Caco-2 (cell line): ENCODE measurements around the gene MYH15. TPM values are rescaled to one million over a fixed set of nuclear protein-coding genes. Genes with fewer than 3 reads are reported as not detected.

ENCODE experiments used
- BruUV-seq: library from RNA; stranded (reverse); fragments of 400-500 nt; replicated peaks from 2 replicates; lab custom pipeline; 2021; lab: Mats Ljungman, UMichigan
- CTCF ChIA-PET: fragments of 300-600 bp; sonication (Branson Sonifier 250); formaldehyde crosslinking; loops from one replicate; lab custom pipeline; 2022; ENCODE audit warnings: antibody characterized with exemption; lab: Charles Lee
- POLR2A ChIA-PET: fragments of 300-600 bp; sonication (Branson Sonifier 250); formaldehyde crosslinking; loops from one replicate; lab custom pipeline; 2022; ENCODE audit warnings: antibody characterized with exemption; lab: Charles Lee
- DNase-seq, 2 experiments: peaks; one replicate each; pipeline versions ENCODE4 v3.0.0 to v3.0.0-alpha.2; 2020 to 2022
- H3K27me3 ChIP-seq: replicated peaks from 2 replicates; pipeline ENCODE4 v1.6.0; 2011; ENCODE audit warnings: low read length; ENCODE audit not compliant: control insufficient read depth, insufficient read depth
- H3K36me3 ChIP-seq: 2 replicates; pipeline ENCODE4 v1.5.1; 2011; ENCODE audit warnings: low read length; ENCODE audit not compliant: control insufficient read depth, insufficient read depth
- H3K4me1 ChIP-seq: fragments of 250-450 bp; sonication (Bioruptor Pico); 2 replicates; pipeline ENCODE4 v1.5.1; 2020; ENCODE audit warnings: mild to moderate bottlenecking
- H3K4me3 ChIP-seq: 2 replicates; pipeline ENCODE4 v1.5.1; 2011; ENCODE audit warnings: low read depth, mild to moderate bottlenecking, control low read depth, low read length
- H3K9me3 ChIP-seq: fragments of 250-450 bp; sonication (Bioruptor Pico); 2 replicates; pipeline ENCODE4 v1.5.1; 2020; ENCODE audit warnings: mild to moderate bottlenecking, moderate library complexity
- H3K27ac Mint-ChIP-seq: one replicate; pipeline ENCODE4 v1.8.0; 2022; ENCODE audit warnings: mixed read lengths; ENCODE audit not compliant: unreplicated experiment
- H3K27me3 Mint-ChIP-seq: one replicate; pipeline ENCODE4 v1.8.0; 2022; ENCODE audit warnings: mixed read lengths; ENCODE audit not compliant: insufficient read depth, unreplicated experiment
- H3K36me3 Mint-ChIP-seq: one replicate; pipeline ENCODE4 v1.8.0; 2022; ENCODE audit warnings: mild to moderate bottlenecking, mixed read lengths; ENCODE audit not compliant: insufficient read depth, unreplicated experiment
- H3K4me1 Mint-ChIP-seq: one replicate; pipeline ENCODE4 v1.8.0; 2022; ENCODE audit warnings: low read depth, mixed read lengths; ENCODE audit not compliant: unreplicated experiment
- H3K4me3 Mint-ChIP-seq: one replicate; pipeline ENCODE4 v1.8.0; 2022; ENCODE audit warnings: mild to moderate bottlenecking, moderate library complexity, mixed read lengths; ENCODE audit not compliant: unreplicated experiment
- H3K9me3 Mint-ChIP-seq: one replicate; pipeline ENCODE4 v1.8.0; 2022; ENCODE audit warnings: mixed read lengths; ENCODE audit not compliant: unreplicated experiment
- intact Hi-C: fragments of 100-400 bp; cut with micrococcal nuclease; formaldehyde crosslinking; loops from one replicate; pipeline ENCODE4 v1.10.0; 2022; ENCODE audit not compliant: unreplicated experiment
- total RNA-seq: library from RNA; stranded (reverse); gene quantifications from 2 replicates; pipeline ENCODE4 v1.2.3, GENCODE V29; 2022
- TF ChIP-seq, protein P1 (sequence below), 2 experiments: fragments of 200-600 bp in 1 of 2; IDR thresholded peaks; 1 replicate in 1 of 2; 2 replicates in 1 of 2; pipeline versions ENCODE4 v1.5.1 to v1.8.0; 2011 to 2022; ENCODE audit warnings: antibody characterized with exemption in 1 of 2, control low read depth in 1 of 2, inconsistent platforms in 1 of 2, low read depth in 1 of 2, low read length in 1 of 2, mild to moderate bottlenecking in 1 of 2, moderate library complexity in 1 of 2; ENCODE audit not compliant: insufficient read depth in 1 of 2, severe bottlenecking in 1 of 2, unreplicated experiment in 1 of 2

The MYH15 gene
- total RNA-seq, 1 experiment from 2014 or later = 0.25 TPM

GRCh38 chr3:108538083-108538482 lies 27.7 kb upstream of the MYH15 start:
- Mint-ChIP-seq H3K9me3 (no peaks in the 10 kb centered on the region), H3K4me3 (no peak overlapping the region), H3K27me3 (no peaks in the 10 kb centered on the region), H3K36me3 (no peaks in the 10 kb centered on the region), H3K27ac (no peak overlapping the region), H3K4me1 (peaks cover 7% of the 10 kb centered on the region)
- TF ChIP-seq, protein P1, sequence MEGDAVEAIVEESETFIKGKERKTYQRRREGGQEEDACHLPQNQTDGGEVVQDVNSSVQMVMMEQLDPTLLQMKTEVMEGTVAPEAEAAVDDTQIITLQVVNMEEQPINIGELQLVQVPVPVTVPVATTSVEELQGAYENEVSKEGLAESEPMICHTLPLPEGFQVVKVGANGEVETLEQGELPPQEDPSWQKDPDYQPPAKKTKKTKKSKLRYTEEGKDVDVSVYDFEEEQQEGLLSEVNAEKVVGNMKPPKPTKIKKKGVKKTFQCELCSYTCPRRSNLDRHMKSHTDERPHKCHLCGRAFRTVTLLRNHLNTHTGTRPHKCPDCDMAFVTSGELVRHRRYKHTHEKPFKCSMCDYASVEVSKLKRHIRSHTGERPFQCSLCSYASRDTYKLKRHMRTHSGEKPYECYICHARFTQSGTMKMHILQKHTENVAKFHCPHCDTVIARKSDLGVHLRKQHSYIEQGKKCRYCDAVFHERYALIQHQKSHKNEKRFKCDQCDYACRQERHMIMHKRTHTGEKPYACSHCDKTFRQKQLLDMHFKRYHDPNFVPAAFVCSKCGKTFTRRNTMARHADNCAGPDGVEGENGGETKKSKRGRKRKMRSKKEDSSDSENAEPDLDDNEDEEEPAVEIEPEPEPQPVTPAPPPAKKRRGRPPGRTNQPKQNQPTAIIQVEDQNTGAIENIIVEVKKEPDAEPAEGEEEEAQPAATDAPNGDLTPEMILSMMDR (IDR thresholded peaks at IDR 0.05; ENCODE audit: insufficient read depth in 1 of 2, low read depth in 1 of 2, low read length in 1 of 2, severe bottlenecking in 1 of 2, unreplicated experiment in 1 of 2) = no peak
- BruUV-seq = no TSS peak
- Histone ChIP-seq H3K27me3 (no peaks in the 10 kb centered on the region), H3K4me1 (no peaks in the 10 kb centered on the region), H3K9me3 (no peaks in the 10 kb centered on the region), H3K4me3 (no peak overlapping the region), H3K36me3 (no peaks in the 10 kb centered on the region)
- CTCF ChIA-PET = no interaction called here
- POLR2A ChIA-PET = no interaction called here
- intact Hi-C loops = no loop called here
- no peak for DNase-seq

DNA sequence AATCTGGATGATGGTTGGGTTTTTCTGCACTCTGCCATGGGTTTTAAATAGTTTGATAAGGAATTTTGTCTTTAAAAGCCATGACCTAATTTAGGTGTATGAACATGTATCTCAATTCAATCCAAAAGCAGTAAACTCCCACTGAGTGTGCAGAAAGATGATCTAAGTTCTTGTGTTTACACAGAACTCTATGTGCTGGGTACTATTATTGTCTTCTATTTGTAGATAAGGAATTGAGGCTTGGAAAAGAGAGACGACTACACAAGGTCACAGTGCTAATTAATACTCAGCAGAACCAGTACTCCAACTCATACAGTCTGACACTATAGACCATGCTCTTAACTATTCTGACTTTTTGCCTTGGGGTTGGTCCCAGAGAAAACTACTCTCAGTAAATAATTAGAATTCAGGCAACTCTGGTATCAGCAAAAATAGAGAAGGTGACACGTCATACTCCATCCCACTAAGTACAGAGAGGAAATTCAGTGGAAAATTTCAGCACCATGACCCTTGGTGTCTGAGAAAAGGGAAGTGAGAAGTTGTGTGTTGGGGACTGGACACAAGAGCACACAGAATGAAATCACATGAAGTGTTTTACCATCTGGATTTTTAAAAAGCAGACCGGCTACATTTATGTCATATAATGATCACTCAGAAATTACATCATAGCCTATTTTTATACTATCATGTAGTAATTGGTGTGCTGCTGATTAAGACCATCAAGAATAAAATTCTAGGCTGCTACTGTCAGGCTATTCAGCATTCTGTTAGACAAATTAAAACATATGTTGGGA lies 18.3 kb upstream of the MYH15 start:
- BruUV-seq = no TSS peak
- CTCF ChIA-PET = no interaction called here
- no peaks in the 10 kb centered on the region for H3K4me1 Mint-ChIP-seq
- POLR2A ChIA-PET = no interaction called here
- H3K4me1 ChIP-seq = no peaks in the 10 kb centered on the region
- H3K27me3 Mint-ChIP-seq = peaks cover 6% of the 10 kb centered on the region
- TF ChIP-seq, protein P1 (IDR thresholded peaks at IDR 0.05; ENCODE audit: insufficient read depth in 1 of 2, low read depth in 1 of 2, low read length in 1 of 2, severe bottlenecking in 1 of 2, unreplicated experiment in 1 of 2) = no peak
- H3K4me3 ChIP-seq = no peak overlapping the region
- intact Hi-C loops = no loop called here
- no peak for DNase-seq
- no peaks in the 10 kb centered on the region for H3K9me3 Mint-ChIP-seq
- no peak overlapping the region for H3K4me3 Mint-ChIP-seq
- no peak overlapping the region for H3K27ac Mint-ChIP-seq
- H3K27me3 ChIP-seq = no peaks in the 10 kb centered on the region
- no peaks in the 10 kb centered on the region for H3K9me3 ChIP-seq
- no peaks in the 10 kb centered on the region for H3K36me3 ChIP-seq
- no peaks in the 10 kb centered on the region for H3K36me3 Mint-ChIP-seq

DNA sequence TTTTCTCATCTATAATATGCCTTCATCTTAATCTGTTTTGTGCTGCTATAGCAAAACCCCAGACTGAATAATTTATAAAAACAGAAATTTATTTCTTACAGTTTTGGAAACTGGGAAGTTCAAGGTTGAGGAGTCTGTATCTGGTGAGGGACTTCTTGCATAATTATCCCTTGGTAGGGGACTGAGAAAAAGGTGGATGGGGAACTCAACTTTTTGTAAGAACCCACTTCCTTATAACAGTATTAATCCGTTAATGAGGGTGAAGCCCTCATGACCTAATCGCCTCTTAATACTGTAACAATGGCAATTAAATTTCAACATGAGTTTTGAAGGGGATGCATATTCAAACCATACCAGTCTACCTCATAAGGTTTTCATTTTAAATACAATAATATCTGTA lies 17.4 kb upstream of the MYH15 start:
- no peaks in the 10 kb centered on the region for H3K36me3 ChIP-seq

More for the DNA sequence above, 17.4 kb upstream of the MYH15 start:
- Mint-ChIP-seq H3K4me3 (no peak overlapping the region), H3K36me3 (no peaks in the 10 kb centered on the region), H3K27ac (no peak overlapping the region), H3K9me3 (no peaks in the 10 kb centered on the region), H3K4me1 (no peaks in the 10 kb centered on the region), H3K27me3 (peaks cover 9% of the 10 kb centered on the region)
- DNase-seq = no peak
- no peaks in the 10 kb centered on the region for H3K9me3 ChIP-seq
- H3K27me3 ChIP-seq = no peaks in the 10 kb centered on the region
- TF ChIP-seq, protein P1 (IDR thresholded peaks at IDR 0.05; ENCODE audit: insufficient read depth in 1 of 2, low read depth in 1 of 2, low read length in 1 of 2, severe bottlenecking in 1 of 2, unreplicated experiment in 1 of 2) = no peak
- POLR2A ChIA-PET = no interaction called here
- no peak overlapping the region for H3K4me3 ChIP-seq
- CTCF ChIA-PET = interaction anchor here (0.5 kb wide), 1 partner anchor 31 kb away, joined by 7 read pairs; no protein-coding TSS in a partner anchor
- no peaks in the 10 kb centered on the region for H3K4me1 ChIP-seq
- intact Hi-C loops = no loop called here
- BruUV-seq = no TSS peak
